ENCODE data around the gene BAX.

BAX gene

GRCh38 chr19:48959341-48960239, 4.9 kb downstream of the BAX start:
- ATAC-seq (replicated peaks; ENCODE audit: extremely low read depth, poor library complexity, severe bottlenecking) = no peak
- no peak for DNase-seq (ENCODE audit: low spot score in 2 of 2)
- peaks cover 49% of the 10 kb centered on the region for H3K4me1 Mint-ChIP-seq
- no peaks in the 10 kb centered on the region for H3K9me3 Mint-ChIP-seq
- H3K27ac Mint-ChIP-seq (ENCODE audit: low read depth) = no peak overlapping the region
- H3K27me3 Mint-ChIP-seq = no peaks in the 10 kb centered on the region
- peaks cover 24% of the 10 kb centered on the region for H3K36me3 Mint-ChIP-seq (ENCODE audit: insufficient read depth)
- H3K4me3 Mint-ChIP-seq = no peak overlapping the region

- H3K4me3 Mint-ChIP-seq = peak overlapping the region; percentile 52
- no peak for DNase-seq (ENCODE audit: low spot score in 2 of 2)
- peaks cover 54% of the 10 kb centered on the region for H3K4me1 Mint-ChIP-seq
- peak overlapping the region; percentile 99 for H3K27ac Mint-ChIP-seq (ENCODE audit: low read depth)
- ATAC-seq (replicated peaks; ENCODE audit: extremely low read depth, poor library complexity, severe bottlenecking) = no peak
- peaks cover 30% of the 10 kb centered on the region for H3K36me3 Mint-ChIP-seq (ENCODE audit: insufficient read depth)
- H3K27me3 Mint-ChIP-seq = no peaks in the 10 kb centered on the region
- H3K9me3 Mint-ChIP-seq = no peaks in the 10 kb centered on the region
These were observed 6.5 kb downstream of the BAX start for GRCh38 chr19:48961051-48961649.

- Mint-ChIP-seq H3K9me3 (no peaks in the 10 kb centered on the region), H3K4me3 (peak overlapping the region; percentile 52), H3K27me3 (no peaks in the 10 kb centered on the region), H3K4me1 (peaks cover 56% of the 10 kb centered on the region), H3K27ac (ENCODE audit: low read depth) (peak overlapping the region; percentile 99), H3K36me3 (ENCODE audit: insufficient read depth) (peaks cover 29% of the 10 kb centered on the region)
- no peak for ATAC-seq (replicated peaks; ENCODE audit: extremely low read depth, poor library complexity, severe bottlenecking)
- no peak for DNase-seq (ENCODE audit: low spot score in 2 of 2)
These were observed 7.0 kb downstream of the BAX start for GRCh38 chr19:48961673-48962028.

GRCh38 chr19:48962029-48962848, 7.6 kb downstream of the BAX start:
- ATAC-seq (replicated peaks; ENCODE audit: extremely low read depth, poor library complexity, severe bottlenecking) = no peak
- no peak for DNase-seq (ENCODE audit: low spot score in 2 of 2)
- peaks cover 25% of the 10 kb centered on the region for H3K36me3 Mint-ChIP-seq (ENCODE audit: insufficient read depth)

GRCh38 chr19:48962849-48963165, 8.1 kb downstream of the BAX start:
- DNase-seq (ENCODE audit: low spot score in 2 of 2) (no peak), ATAC-seq (replicated peaks; ENCODE audit: extremely low read depth, poor library complexity, severe bottlenecking) (no peak)
- peak overlapping the region; percentile 99 for H3K4me3 Mint-ChIP-seq
- H3K27me3 Mint-ChIP-seq = no peaks in the 10 kb centered on the region
- peaks cover 53% of the 10 kb centered on the region for H3K4me1 Mint-ChIP-seq
- peak overlapping the region; percentile 99 for H3K27ac Mint-ChIP-seq (ENCODE audit: low read depth)
- H3K9me3 Mint-ChIP-seq = no peaks in the 10 kb centered on the region
- H3K36me3 Mint-ChIP-seq (ENCODE audit: insufficient read depth) = peaks cover 24% of the 10 kb centered on the region

More at GRCh38 chr19:48962029-48962848, 7.6 kb downstream of the BAX start:
- no peaks in the 10 kb centered on the region for H3K27me3 Mint-ChIP-seq
- H3K4me1 Mint-ChIP-seq = peaks cover 53% of the 10 kb centered on the region
- peak overlapping the region; percentile 99 for H3K27ac Mint-ChIP-seq (ENCODE audit: low read depth)
- no peaks in the 10 kb centered on the region for H3K9me3 Mint-ChIP-seq
- H3K4me3 Mint-ChIP-seq = peak overlapping the region; percentile 52

GRCh38 chr19:48963371-48964204, 8.9 kb downstream of the BAX start:
- peaks cover 26% of the 10 kb centered on the region for H3K36me3 Mint-ChIP-seq (ENCODE audit: insufficient read depth)
- ATAC-seq (replicated peaks; ENCODE audit: extremely low read depth, poor library complexity, severe bottlenecking) (no peak), DNase-seq (ENCODE audit: low spot score in 2 of 2) (no peak)
- H3K4me3 Mint-ChIP-seq = peak overlapping the region; percentile 99
- no peaks in the 10 kb centered on the region for H3K27me3 Mint-ChIP-seq
- peak overlapping the region; percentile 99 for H3K27ac Mint-ChIP-seq (ENCODE audit: low read depth)
- peaks cover 58% of the 10 kb centered on the region for H3K4me1 Mint-ChIP-seq
- no peaks in the 10 kb centered on the region for H3K9me3 Mint-ChIP-seq

GRCh38 chr19:48964205-48965039, 9.7 kb downstream of the BAX start:
- Mint-ChIP-seq H3K4me3 (peak overlapping the region; percentile 99), H3K9me3 (no peaks in the 10 kb centered on the region), H3K27ac (ENCODE audit: low read depth) (peak overlapping the region; percentile 99), H3K27me3 (no peaks in the 10 kb centered on the region), H3K4me1 (peaks cover 58% of the 10 kb centered on the region), H3K36me3 (ENCODE audit: insufficient read depth) (peaks cover 27% of the 10 kb centered on the region)
- DNase-seq (ENCODE audit: low spot score in 2 of 2) (no peak), ATAC-seq (replicated peaks; ENCODE audit: extremely low read depth, poor library complexity, severe bottlenecking) (no peak)

- H3K27me3 Mint-ChIP-seq = no peaks in the 10 kb centered on the region
- ATAC-seq (replicated peaks; ENCODE audit: extremely low read depth, poor library complexity, severe bottlenecking) (peak; percentile 77), DNase-seq (ENCODE audit: low spot score in 2 of 2) (peak; percentile 70 to 72)
- peaks cover 58% of the 10 kb centered on the region for H3K4me1 Mint-ChIP-seq
- H3K36me3 Mint-ChIP-seq (ENCODE audit: insufficient read depth) = peaks cover 27% of the 10 kb centered on the region
- H3K27ac Mint-ChIP-seq (ENCODE audit: low read depth) = peak within 1 kb of the TSS; percentile 99
- no peaks in the 10 kb centered on the region for H3K9me3 Mint-ChIP-seq
- peak within 1 kb of the TSS; percentile 99 for H3K4me3 Mint-ChIP-seq
These were observed 10.5 kb downstream of the BAX start, which contains the start of gene FTL for GRCh38 chr19:48965040-48965805. Gene FTL (plus strand): TSS chr19:48965309. CDS start chr19:48965508, 199 bp downstream.

- Mint-ChIP-seq H3K36me3 (ENCODE audit: insufficient read depth) (peaks cover 27% of the 10 kb centered on the region), H3K9me3 (no peaks in the 10 kb centered on the region), H3K27ac (ENCODE audit: low read depth) (peak overlapping the region; percentile 99), H3K27me3 (no peaks in the 10 kb centered on the region), H3K4me1 (peaks cover 63% of the 10 kb centered on the region), H3K4me3 (peak overlapping the region; percentile 99)
- ATAC-seq (replicated peaks; ENCODE audit: extremely low read depth, poor library complexity, severe bottlenecking) (peak; percentile 78), DNase-seq (ENCODE audit: low spot score in 2 of 2) (peak; percentile 80 to 82)
These were observed 11.3 kb downstream of the BAX start for GRCh38 chr19:48965806-48966540.

- Mint-ChIP-seq H3K36me3 (ENCODE audit: insufficient read depth) (peaks cover 23% of the 10 kb centered on the region), H3K27me3 (no peaks in the 10 kb centered on the region), H3K4me3 (peak overlapping the region; percentile 99), H3K9me3 (no peaks in the 10 kb centered on the region), H3K27ac (ENCODE audit: low read depth) (peak overlapping the region; percentile 99), H3K4me1 (peaks cover 63% of the 10 kb centered on the region)
- DNase-seq (ENCODE audit: low spot score in 2 of 2) = no peak
- ATAC-seq (replicated peaks; ENCODE audit: extremely low read depth, poor library complexity, severe bottlenecking) = no peak
These were observed 12.1 kb downstream of the BAX start for GRCh38 chr19:48966541-48967345.

All from central memory CD8-positive, alpha-beta T cell (primary cell).